ENCODE data around the gene GCK.

Gene GCK

GRCh38 chr7:44213877-44214388, 24.7 kb upstream of the GCK start:
- no peak for DNase-seq (ENCODE audit: low read depth)
- H3K4me3 ChIP-seq (ENCODE audit: low read depth, low read length) = no peak overlapping the region
- TF ChIP-seq, protein P1, sequence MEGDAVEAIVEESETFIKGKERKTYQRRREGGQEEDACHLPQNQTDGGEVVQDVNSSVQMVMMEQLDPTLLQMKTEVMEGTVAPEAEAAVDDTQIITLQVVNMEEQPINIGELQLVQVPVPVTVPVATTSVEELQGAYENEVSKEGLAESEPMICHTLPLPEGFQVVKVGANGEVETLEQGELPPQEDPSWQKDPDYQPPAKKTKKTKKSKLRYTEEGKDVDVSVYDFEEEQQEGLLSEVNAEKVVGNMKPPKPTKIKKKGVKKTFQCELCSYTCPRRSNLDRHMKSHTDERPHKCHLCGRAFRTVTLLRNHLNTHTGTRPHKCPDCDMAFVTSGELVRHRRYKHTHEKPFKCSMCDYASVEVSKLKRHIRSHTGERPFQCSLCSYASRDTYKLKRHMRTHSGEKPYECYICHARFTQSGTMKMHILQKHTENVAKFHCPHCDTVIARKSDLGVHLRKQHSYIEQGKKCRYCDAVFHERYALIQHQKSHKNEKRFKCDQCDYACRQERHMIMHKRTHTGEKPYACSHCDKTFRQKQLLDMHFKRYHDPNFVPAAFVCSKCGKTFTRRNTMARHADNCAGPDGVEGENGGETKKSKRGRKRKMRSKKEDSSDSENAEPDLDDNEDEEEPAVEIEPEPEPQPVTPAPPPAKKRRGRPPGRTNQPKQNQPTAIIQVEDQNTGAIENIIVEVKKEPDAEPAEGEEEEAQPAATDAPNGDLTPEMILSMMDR (conservative IDR thresholded peaks at IDR 0.05; ENCODE audit: low read depth, low read length) = no peak

- TF ChIP-seq, protein P1 (conservative IDR thresholded peaks at IDR 0.05; ENCODE audit: low read depth, low read length) = no peak
- no peak overlapping the region for H3K4me3 ChIP-seq (ENCODE audit: low read depth, low read length)
- DNase-seq (ENCODE audit: low read depth) = no peak
These were observed 24.1 kb upstream of the GCK start for GRCh38 chr7:44213206-44213876.

DNA sequence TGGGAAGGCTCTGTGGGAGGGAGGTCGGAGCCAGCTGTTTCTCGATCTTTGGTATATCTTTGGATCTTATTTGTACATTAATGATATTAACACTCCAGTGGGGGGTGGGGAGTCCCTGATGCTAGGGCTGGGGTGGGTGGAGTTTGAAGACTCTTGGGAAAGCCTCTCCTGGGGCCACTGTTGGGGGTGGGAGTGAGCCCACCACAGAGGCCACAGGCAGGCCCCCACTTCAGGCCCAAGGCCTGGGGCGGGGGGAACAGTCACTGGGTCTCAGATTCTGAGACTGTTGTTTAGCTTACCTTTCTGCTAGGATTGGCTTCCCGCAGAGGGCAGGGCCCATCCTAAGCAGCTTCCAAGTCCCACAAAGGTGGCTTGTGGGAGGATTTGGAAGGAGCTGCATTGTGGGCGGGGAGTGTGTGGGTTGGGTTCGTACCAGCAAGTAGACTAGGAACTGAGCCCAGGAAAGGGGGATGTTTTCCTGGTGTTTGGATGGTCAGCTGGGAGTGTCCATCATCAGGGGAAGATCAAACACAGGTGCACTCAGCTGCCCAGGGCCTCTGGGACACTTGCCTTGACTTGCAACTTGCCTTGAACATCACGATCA, 23.4 kb upstream of the GCK start:
- TF ChIP-seq, protein P1 (conservative IDR thresholded peaks at IDR 0.05; ENCODE audit: low read depth, low read length) = no peak
- H3K4me3 ChIP-seq (ENCODE audit: low read depth, low read length) = no peak overlapping the region
- no peak for DNase-seq (ENCODE audit: low read depth)

DNA sequence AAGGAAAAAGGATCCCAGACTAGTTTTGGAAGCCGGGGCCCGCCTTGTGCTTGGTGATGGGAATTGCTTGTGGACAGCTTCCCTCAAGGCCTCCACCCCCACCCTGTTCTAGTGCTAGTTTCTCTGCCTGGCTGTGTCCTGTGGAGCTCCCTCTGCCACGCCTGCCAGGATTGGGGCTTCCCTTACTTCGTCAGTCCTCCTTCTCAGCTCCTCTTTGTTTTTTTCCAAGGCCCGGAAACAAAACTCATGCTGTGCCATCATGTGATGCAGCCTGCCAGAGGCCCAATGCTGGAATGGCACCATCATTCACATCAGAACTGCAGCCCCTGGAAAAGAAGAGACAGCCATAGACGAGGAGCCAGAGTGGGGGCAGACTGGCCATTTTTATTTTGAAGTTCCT, 22.8 kb upstream of the GCK start:
- DNase-seq (ENCODE audit: low read depth) = peak; percentile 64
- TF ChIP-seq, protein P1 (conservative IDR thresholded peaks at IDR 0.05; ENCODE audit: low read depth, low read length) = no peak
- H3K4me3 ChIP-seq (ENCODE audit: low read depth, low read length) = no peak overlapping the region

GRCh38 chr7:44211126-44211675, 22.0 kb upstream of the GCK start:
- TF ChIP-seq, protein P1 (conservative IDR thresholded peaks at IDR 0.05; ENCODE audit: low read depth, low read length) = no peak
- no peak for DNase-seq (ENCODE audit: low read depth)
- H3K4me3 ChIP-seq (ENCODE audit: low read depth, low read length) = no peak overlapping the region

DNA sequence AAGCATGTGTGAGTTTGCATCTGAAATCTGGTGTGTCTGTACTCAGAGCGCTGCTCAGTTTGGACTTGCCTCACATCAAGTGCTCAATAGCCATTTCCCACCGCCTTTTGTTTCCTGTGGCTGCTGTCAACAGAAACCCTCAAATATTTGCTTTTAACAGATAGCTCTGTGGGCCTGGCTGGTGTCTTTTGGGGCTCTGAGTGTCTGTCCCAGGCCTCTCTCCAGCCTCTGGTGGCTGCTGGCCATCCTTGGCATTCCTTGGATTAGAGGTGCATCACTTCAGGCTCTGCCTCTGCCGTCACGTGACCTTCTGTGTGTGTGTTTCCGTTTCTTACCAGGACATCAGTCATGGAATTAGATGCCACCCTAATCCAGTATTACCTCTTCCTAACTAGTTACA, 20.9 kb upstream of the GCK start:
- H3K4me3 ChIP-seq (ENCODE audit: low read depth, low read length) = no peak overlapping the region
- DNase-seq (ENCODE audit: low read depth) = no peak
- TF ChIP-seq, protein P1 (conservative IDR thresholded peaks at IDR 0.05; ENCODE audit: low read depth, low read length) = no peak

Data from choroid plexus epithelial cell (primary cell).